Endothelial cell of umbilical vein (primary cell): Measurements from ENCODE around the gene LRCOL1. TPM values are rescaled to one million over a fixed set of nuclear protein-coding genes. Genes with fewer than 3 reads are reported as not detected.

Source experiments
- BruUV-seq: library from RNA; stranded (reverse); fragments of 400-500 nt; replicated peaks from 2 replicates; lab custom pipeline; 2021; lab: Mats Ljungman, UMichigan
- CTCF ChIA-PET: fragments of 300-600, 350-600 bp; sonication (Branson Sonifier 250); formaldehyde crosslinking; loops from one replicate; lab custom pipeline; 2021; ENCODE audit warnings: antibody characterized with exemption, inconsistent platforms; lab: Charles Lee
- POLR2A ChIA-PET: fragments of 300-600, 350-600 bp; sonication (Branson Sonifier 250); formaldehyde crosslinking; loops from one replicate; lab custom pipeline; 2021; ENCODE audit warnings: antibody characterized with exemption, inconsistent platforms; lab: Charles Lee
- DNase-seq: peaks from one replicate; pipeline ENCODE4 v3.0.0-alpha.2; 2011; ENCODE audit warnings: low read depth, low spot score
- FAIRE-seq: peaks from 2 replicates; lab custom pipeline; 2011; peaks lifted over from hg19 to GRCh38; lab: Jason Lieb, UNC
- H2AFZ ChIP-seq: 2 replicates; pipeline ENCODE4 v1.6.0; 2012; ENCODE audit warnings: low read depth, low read length, control low read depth, inconsistent platforms
- H3K27ac ChIP-seq: 2 replicates; pipeline ENCODE4 v1.5.1; 2011; ENCODE audit warnings: low read depth, mild to moderate bottlenecking, control low read depth, low read length, moderate library complexity; ENCODE audit not compliant: insufficient read depth
- H3K27me3 ChIP-seq, 2 experiments: 2 replicates each; pipeline versions ENCODE4 v1.6.0 to v1.6.1; 2011; ENCODE audit warnings: low read length in 2 of 2, mixed read lengths in 1 of 2; ENCODE audit not compliant: control insufficient read depth in 2 of 2, insufficient read depth in 2 of 2
- H3K36me3 ChIP-seq, 2 experiments: 2 replicates in 1 of 2; 3 replicates in 1 of 2; pipeline ENCODE4 v1.5.1; 2011; ENCODE audit warnings: low read length in 2 of 2, mild to moderate bottlenecking in 1 of 2, moderate library complexity in 1 of 2; ENCODE audit not compliant: control insufficient read depth in 2 of 2, insufficient read depth in 2 of 2; ENCODE audit errors: extremely low read depth in 1 of 2
- H3K4me1 ChIP-seq: 3 replicates; pipeline ENCODE4 v1.5.1; 2011; ENCODE audit warnings: mild to moderate bottlenecking, low read length; ENCODE audit not compliant: control insufficient read depth, insufficient read depth; ENCODE audit errors: extremely low read depth
- H3K4me2 ChIP-seq: 2 replicates; pipeline ENCODE4 v1.6.1; 2011; ENCODE audit warnings: low read length, control low read depth, mixed read lengths; ENCODE audit not compliant: insufficient read depth
- H3K4me3 ChIP-seq, 3 experiments: fragments of 200-600 bp in 1 of 3; sonication (generic), shearing (Covaris generic) in 1 of 3; replicated peaks in 1 of 3; 2 replicates each; pipeline ENCODE4 v1.5.1; 2011 to 2016; ENCODE audit warnings: control low read depth in 3 of 3, low read length in 3 of 3, mild to moderate bottlenecking in 2 of 3, inconsistent platforms in 1 of 3, low read depth in 1 of 3, moderate library complexity in 1 of 3; ENCODE audit not compliant: insufficient read depth in 1 of 3
- H3K79me2 ChIP-seq: 2 replicates; pipeline ENCODE4 v1.6.0; 2012; ENCODE audit warnings: low read length, inconsistent platforms; ENCODE audit not compliant: control insufficient read depth, insufficient read depth
- H3K9ac ChIP-seq: replicated peaks from 2 replicates; pipeline ENCODE3; 2011; ENCODE audit warnings: low read length, control low read depth; ENCODE audit not compliant: insufficient read depth; ENCODE audit errors: extremely low read depth
- H3K9me1 ChIP-seq: replicated peaks from 3 replicates; pipeline ENCODE4 v1.6.0; 2011; ENCODE audit warnings: mild to moderate bottlenecking, low read length; ENCODE audit not compliant: control insufficient read depth, insufficient read depth; ENCODE audit errors: extremely low read depth
- H3K9me3 ChIP-seq: replicated peaks from 2 replicates; pipeline ENCODE4 v1.5.1; 2012; ENCODE audit warnings: low read length, inconsistent platforms; ENCODE audit not compliant: control insufficient read depth, insufficient read depth
- H4K20me1 ChIP-seq: replicated peaks from 2 replicates; pipeline ENCODE3; 2011; ENCODE audit warnings: mild to moderate bottlenecking, low read length; ENCODE audit not compliant: control insufficient read depth, insufficient read depth; ENCODE audit errors: extremely low read depth
- EZH2 ChIP-seq: IDR thresholded peaks from 2 replicates; pipeline ENCODE4 v1.6.1; 2012; ENCODE audit warnings: borderline replicate concordance, low read depth, mild to moderate bottlenecking, moderate library complexity, low read length, inconsistent platforms; ENCODE audit not compliant: severe bottlenecking
- FOS ChIP-seq: IDR thresholded peaks from 2 replicates; pipeline ENCODE4 v1.6.1; 2011; ENCODE audit warnings: mild to moderate bottlenecking, low read length, moderate library complexity, borderline replicate concordance; ENCODE audit not compliant: insufficient read depth
- GATA2 ChIP-seq: IDR thresholded peaks from 2 replicates; pipeline ENCODE4 v1.7.0; 2011; ENCODE audit warnings: low read depth, mild to moderate bottlenecking, moderate library complexity, mixed read lengths, low read length; ENCODE audit not compliant: insufficient read length, insufficient read depth
- JUN ChIP-seq: IDR thresholded peaks from 2 replicates; pipeline ENCODE4 v1.6.1; 2011; ENCODE audit warnings: borderline replicate concordance, low read depth; ENCODE audit not compliant: insufficient read length, insufficient read depth
- MYC ChIP-seq: IDR thresholded peaks from one replicate; pipeline ENCODE4 v1.6.1; 2011; ENCODE audit warnings: mild to moderate bottlenecking, low read depth, low read length
- POLR2A ChIP-seq: IDR thresholded peaks from 2 replicates; pipeline ENCODE4 v1.6.1; 2012; ENCODE audit warnings: low read depth, mild to moderate bottlenecking, control low read depth, low read length
- POLR2AphosphoS5 ChIP-seq: IDR thresholded peaks from 2 replicates; pipeline ENCODE4 v1.6.1; 2012; ENCODE audit warnings: low read depth, mild to moderate bottlenecking, control low read depth, low read length, moderate library complexity; ENCODE audit not compliant: insufficient read depth
- dilution Hi-C: fragments of 300-500 bp; cut with MboI; formaldehyde crosslinking; loops from one replicate; pipeline ENCODE4 v1.15.0; 2019; ENCODE audit warnings: low sequenced_read_pairs; ENCODE audit not compliant: extremely low pct_ligation_motif_present
- intact Hi-C: fragments of 100-400 bp; cut with micrococcal nuclease; formaldehyde crosslinking; loops from one replicate; pipeline ENCODE4 v1.10.0; 2022
- polyA plus RNA-seq, 4 experiments: library from polyadenylated mRNA; depleted of rRNA in 3 of 4; stranded (reverse) in 3 of 4; unstranded in 1 of 4; fragments of >200 nt; gene quantifications; 2 replicates each; pipeline versions ENCODE4 v1.2.1 to v1.2.3, GENCODE V29; 2011 to 2012; ENCODE audit warnings: missing spikeins in 1 of 4
- total RNA-seq: library from RNA; stranded (reverse); gene quantifications from 2 replicates; pipeline ENCODE4 v1.2.3, GENCODE V29; 2021
- TF ChIP-seq, protein P1 (sequence below): IDR thresholded peaks from 2 replicates; pipeline ENCODE4 v1.6.1; 2011; ENCODE audit not compliant: insufficient read depth, insufficient read length
- TF ChIP-seq, protein P2 (sequence below), 2 donors: IDR thresholded peaks; 1 replicate in 1 of 2; 2 replicates in 1 of 2; pipeline ENCODE4 v1.5.1; 2011; ENCODE audit warnings: low read length in 2 of 2, mild to moderate bottlenecking in 2 of 2, moderate library complexity in 2 of 2, control low read depth in 1 of 2, inconsistent platforms in 1 of 2, low read depth in 1 of 2; ENCODE audit not compliant: insufficient read depth in 1 of 2; ENCODE audit errors: extremely low read depth in 1 of 2

The LRCOL1 gene
- total and polyA plus RNA-seq, 2 donors (not counting 3 experiments of a cell fraction or from before 2014, with no cell fraction given), result 1.2 to 1.5 TPM

- no peaks in the 10 kb centered on the region for H3K9me1 ChIP-seq
- no peaks in the 10 kb centered on the region for H3K4me1 ChIP-seq
- H3K9ac ChIP-seq, result no peak overlapping the region
- no peak for DNase-seq
- no peaks in the 10 kb centered on the region for H4K20me1 ChIP-seq
- ChIA-PET CTCF (interaction anchor here (1.1 kb wide), 1 partner anchor 227 kb away, joined by 3 read pairs; no protein-coding TSS in a partner anchor), POLR2A (no interaction called here)
- no peak overlapping the region for H3K4me3 ChIP-seq
- TF ChIP-seq, protein P1, sequence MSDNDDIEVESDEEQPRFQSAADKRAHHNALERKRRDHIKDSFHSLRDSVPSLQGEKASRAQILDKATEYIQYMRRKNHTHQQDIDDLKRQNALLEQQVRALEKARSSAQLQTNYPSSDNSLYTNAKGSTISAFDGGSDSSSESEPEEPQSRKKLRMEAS, result no peak
- intact Hi-C loops, result no loop called here
- no peaks in the 10 kb centered on the region for H3K27me3 ChIP-seq
- H3K9me3 ChIP-seq, result no peaks in the 10 kb centered on the region
- H3K36me3 ChIP-seq, result peaks cover under 1 to 13% of the 10 kb centered on the region in 2 experiments
- BruUV-seq, result no TSS peak
- no peak overlapping the region for H3K4me2 ChIP-seq
- no peak overlapping the region for H3K27ac ChIP-seq
- no peak for FAIRE-seq
- no peaks in the 10 kb centered on the region for H3K79me2 ChIP-seq
- no peak overlapping the region for H2AFZ ChIP-seq
- dilution Hi-C loops, result no loop called here
Observed at GRCh38 chr12:132640936-132641335, 30.6 kb upstream of the LRCOL1 start.

DNA sequence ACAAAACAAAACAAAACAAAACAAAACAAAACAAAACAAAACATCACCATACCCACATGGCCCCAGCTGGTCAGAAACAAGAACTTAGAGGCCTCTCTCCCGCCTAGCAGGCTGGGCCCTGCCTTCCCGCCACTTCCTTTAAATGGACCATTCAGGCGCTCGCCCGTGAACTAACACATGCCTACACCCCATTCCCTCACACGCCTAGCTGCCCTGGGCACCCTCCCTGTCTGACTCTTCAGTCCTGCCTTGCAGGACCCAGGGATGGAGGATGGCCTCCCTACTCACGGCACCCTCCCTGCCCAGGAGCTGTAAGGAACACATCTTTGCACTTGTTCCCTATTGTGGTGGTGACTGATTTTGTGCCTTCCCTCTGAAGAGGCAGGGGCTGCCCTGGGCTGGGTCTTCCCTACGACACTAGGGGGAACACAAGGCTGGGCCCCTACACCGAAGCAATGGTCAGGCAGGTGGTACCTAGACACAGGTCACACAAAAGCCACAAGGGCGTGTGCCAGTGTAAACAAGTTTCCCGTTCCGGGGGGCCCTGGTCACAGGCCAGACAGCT, 29.7 kb upstream of the LRCOL1 start:
- intact Hi-C loops, result no loop called here

More for the DNA sequence above, 29.7 kb upstream of the LRCOL1 start:
- Histone ChIP-seq H3K4me1 (no peaks in the 10 kb centered on the region), H2AFZ (no peak overlapping the region), H4K20me1 (no peaks in the 10 kb centered on the region), H3K27ac (no peak overlapping the region), H3K9me1 (no peaks in the 10 kb centered on the region), H3K4me3 (no peak overlapping the region), H3K79me2 (no peaks in the 10 kb centered on the region), H3K9ac (no peak overlapping the region), H3K9me3 (no peaks in the 10 kb centered on the region), H3K27me3 (no peaks in the 10 kb centered on the region), H3K4me2 (no peak overlapping the region), H3K36me3 (peaks cover 0 to 19% of the 10 kb centered on the region in 2 experiments)
- FAIRE-seq, result no peak
- dilution Hi-C loops, result no loop called here
- ChIA-PET POLR2A (no interaction called here), CTCF (interaction anchor here (0.6 kb wide), 1 partner anchor 224 kb away, joined by 4 read pairs; no protein-coding TSS in a partner anchor)
- TF ChIP-seq GATA2 (no peak), JUN (no peak), FOS (no peak), POLR2AphosphoS5 (no peak), EZH2 (no peak), POLR2A (no peak), MYC (no peak)
- TF ChIP-seq, protein P2, sequence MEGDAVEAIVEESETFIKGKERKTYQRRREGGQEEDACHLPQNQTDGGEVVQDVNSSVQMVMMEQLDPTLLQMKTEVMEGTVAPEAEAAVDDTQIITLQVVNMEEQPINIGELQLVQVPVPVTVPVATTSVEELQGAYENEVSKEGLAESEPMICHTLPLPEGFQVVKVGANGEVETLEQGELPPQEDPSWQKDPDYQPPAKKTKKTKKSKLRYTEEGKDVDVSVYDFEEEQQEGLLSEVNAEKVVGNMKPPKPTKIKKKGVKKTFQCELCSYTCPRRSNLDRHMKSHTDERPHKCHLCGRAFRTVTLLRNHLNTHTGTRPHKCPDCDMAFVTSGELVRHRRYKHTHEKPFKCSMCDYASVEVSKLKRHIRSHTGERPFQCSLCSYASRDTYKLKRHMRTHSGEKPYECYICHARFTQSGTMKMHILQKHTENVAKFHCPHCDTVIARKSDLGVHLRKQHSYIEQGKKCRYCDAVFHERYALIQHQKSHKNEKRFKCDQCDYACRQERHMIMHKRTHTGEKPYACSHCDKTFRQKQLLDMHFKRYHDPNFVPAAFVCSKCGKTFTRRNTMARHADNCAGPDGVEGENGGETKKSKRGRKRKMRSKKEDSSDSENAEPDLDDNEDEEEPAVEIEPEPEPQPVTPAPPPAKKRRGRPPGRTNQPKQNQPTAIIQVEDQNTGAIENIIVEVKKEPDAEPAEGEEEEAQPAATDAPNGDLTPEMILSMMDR (IDR thresholded peaks at IDR 0.05; ENCODE audit: extremely low read depth in 1 of 2, insufficient read depth in 1 of 2, low read depth in 1 of 2, low read length in 2 of 2), result no peak
- TF ChIP-seq, protein P1, result no peak
- BruUV-seq, result no TSS peak
- no peak for DNase-seq
